Type B pancreatic cell (in vitro differentiated cells): Measurements from ENCODE around the gene ANKRD39. TPM values are rescaled to one million over a fixed set of nuclear protein-coding genes. Genes with fewer than 3 reads are reported as not detected.
"Not testable (repeated sequence)": the region's sequence is repeated elsewhere in the genome, so short reads cannot be mapped to it uniquely, and the experiment has no call there.

Experiments
- DNase-seq: peaks from one replicate; pipeline ENCODE4 v3.0.0; 2021; ENCODE audit warnings: mixed read lengths; ENCODE audit not compliant: unreplicated experiment; ENCODE audit errors: extremely low spot score
- H3K27ac Mint-ChIP-seq: 2 replicates; pipeline ENCODE4 v1.8.0; 2021; ENCODE audit warnings: mild to moderate bottlenecking, mixed read lengths
- H3K27me3 Mint-ChIP-seq: 2 replicates; pipeline ENCODE4 v1.8.0; 2021; ENCODE audit warnings: mixed read lengths
- H3K36me3 Mint-ChIP-seq: 2 replicates; pipeline ENCODE4 v1.8.0; 2021; ENCODE audit warnings: mixed read lengths
- H3K4me1 Mint-ChIP-seq: one replicate; pipeline ENCODE4 v1.8.0; 2021; ENCODE audit warnings: mixed read lengths; ENCODE audit not compliant: unreplicated experiment
- H3K4me3 Mint-ChIP-seq: 2 replicates; pipeline ENCODE4 v1.8.0; 2021; ENCODE audit warnings: mild to moderate bottlenecking, mixed read lengths
- H3K9me3 Mint-ChIP-seq: 2 replicates; pipeline ENCODE4 v1.8.0; 2021; ENCODE audit warnings: mixed read lengths
- CTCF ChIP-seq: fragments of 200-600 bp; sonication (generic); conservative IDR thresholded peaks from 2 replicates; pipeline ENCODE4 v1.5.0; 2021; ENCODE audit warnings: antibody characterized with exemption, mild to moderate bottlenecking
- total RNA-seq: library from RNA; stranded (reverse); gene quantifications from 2 replicates; pipeline ENCODE4 v1.2.1, GENCODE V29; 2021; ENCODE audit warnings: low replicate concordance

Gene ANKRD39
- total RNA-seq, 1 donor from 2014 or later: 16.6 TPM

GRCh38 chr2:96890252-96890651 lies 32.4 kb upstream of the ANKRD39 start:
- TF ChIP-seq CTCF: no peak
- no peak for DNase-seq
- Mint-ChIP-seq H3K4me1 (peaks cover 53% of the 10 kb centered on the region), H3K9me3 (no peaks in the 10 kb centered on the region), H3K36me3 (no peaks in the 10 kb centered on the region), H3K27ac (peak overlapping the region; percentile 51), H3K27me3 (no peaks in the 10 kb centered on the region), H3K4me3 (no peak overlapping the region)

DNA sequence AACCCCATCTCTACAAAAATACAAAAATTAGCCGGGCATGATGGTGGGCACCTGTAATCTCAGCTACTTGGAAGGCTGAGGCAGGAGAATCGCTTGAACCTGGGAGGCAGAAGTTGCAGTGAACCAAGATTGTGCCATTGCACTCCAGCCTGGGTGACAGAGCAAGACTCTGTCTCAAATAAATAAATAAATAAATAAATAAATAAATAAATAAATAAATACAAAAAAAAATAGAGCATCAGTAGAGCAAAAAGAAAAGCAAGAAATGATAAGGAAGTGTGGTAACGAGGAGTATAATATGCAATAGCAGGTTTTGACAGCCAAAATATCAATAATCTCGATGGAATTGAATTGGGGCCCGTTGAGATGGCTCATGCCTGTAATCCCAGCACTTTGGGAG lies 31.7 kb upstream of the ANKRD39 start:
- H3K27me3 Mint-ChIP-seq, H3K9me3 Mint-ChIP-seq, DNase-seq, H3K4me3 Mint-ChIP-seq, H3K36me3 Mint-ChIP-seq: not testable (repeated sequence)
- peaks cover 53% of the 10 kb centered on the region for H3K4me1 Mint-ChIP-seq
- peak overlapping the region; percentile 91 for H3K27ac Mint-ChIP-seq

DNA sequence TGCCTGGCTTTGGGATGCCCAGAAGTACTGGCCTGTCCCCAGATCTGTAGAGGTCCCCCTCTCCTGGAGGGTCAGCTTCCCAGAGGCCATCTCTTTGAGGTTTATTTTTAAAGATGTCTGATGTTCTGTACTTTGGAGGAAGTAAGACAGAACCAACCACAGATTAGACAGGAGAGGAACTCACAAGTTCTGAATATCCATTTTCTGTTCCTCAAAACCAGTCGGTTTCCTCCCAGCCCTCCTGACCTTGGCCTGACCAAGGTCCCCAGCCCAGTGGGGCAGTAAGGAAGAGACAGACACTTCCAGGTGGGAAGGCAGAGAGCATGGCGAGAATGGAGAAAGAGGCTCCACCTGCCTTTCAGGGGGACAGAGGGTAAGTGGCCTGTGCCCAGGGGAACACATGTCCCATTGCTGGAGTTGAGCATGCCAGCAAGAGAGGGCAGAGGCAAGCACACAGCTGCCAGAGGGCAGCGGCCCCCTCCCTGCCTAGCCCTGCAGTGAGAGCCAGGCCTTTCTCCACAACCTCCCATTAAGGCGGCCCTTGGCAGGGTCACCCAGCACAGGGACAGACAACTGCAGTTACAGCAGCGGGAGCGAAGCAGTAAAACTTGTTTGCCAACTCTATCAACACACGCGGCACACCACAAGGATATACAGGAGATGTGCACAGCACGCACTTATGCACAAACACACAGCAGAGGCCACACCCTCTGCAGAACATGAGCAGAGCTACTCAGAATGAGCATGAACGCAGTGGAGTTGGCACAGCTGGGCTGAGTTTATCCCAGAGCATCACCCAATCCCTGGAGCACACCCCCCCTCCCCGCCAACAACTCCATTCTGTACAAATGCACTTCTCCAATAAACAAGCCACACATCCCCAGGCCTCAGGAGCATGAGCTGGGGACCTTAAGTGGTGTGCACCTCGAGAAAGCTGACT lies 30.5 kb upstream of the ANKRD39 start:
- no peak for TF ChIP-seq CTCF
- H3K4me1 Mint-ChIP-seq: peaks cover 53% of the 10 kb centered on the region
- H3K9me3 Mint-ChIP-seq: no peaks in the 10 kb centered on the region
- peak overlapping the region; percentile 91 for H3K27ac Mint-ChIP-seq
- DNase-seq: no peak
- no peaks in the 10 kb centered on the region for H3K27me3 Mint-ChIP-seq
- H3K4me3 Mint-ChIP-seq: peak overlapping the region; percentile 51
- no peaks in the 10 kb centered on the region for H3K36me3 Mint-ChIP-seq

GRCh38 chr2:96887493-96888012 lies 29.7 kb upstream of the ANKRD39 start:
- TF ChIP-seq CTCF: no peak
- Mint-ChIP-seq H3K27ac (peak overlapping the region; percentile 91), H3K4me3 (peak overlapping the region; percentile 66), H3K4me1 (peaks cover 45% of the 10 kb centered on the region), H3K27me3 (no peaks in the 10 kb centered on the region), H3K36me3 (no peaks in the 10 kb centered on the region), H3K9me3 (no peaks in the 10 kb centered on the region)
- DNase-seq: no peak

- Mint-ChIP-seq H3K27ac (peak overlapping the region; percentile 52), H3K27me3 (no peaks in the 10 kb centered on the region), H3K9me3 (no peaks in the 10 kb centered on the region), H3K36me3 (no peaks in the 10 kb centered on the region), H3K4me3 (no peak overlapping the region), H3K4me1 (peaks cover 41% of the 10 kb centered on the region)
- no peak for DNase-seq
- TF ChIP-seq CTCF: no peak
Observed at GRCh38 chr2:96885432-96886347, 27.9 kb upstream of the ANKRD39 start.
